HepG2 (cell line): ENCODE data around the gene CLIC5. TPM values are rescaled to one million over a fixed set of nuclear protein-coding genes. Genes with fewer than 3 reads are reported as not detected.

Experiments used
- ATAC-seq: fragments of 200-7000 bp; cut with Tn5 transposase; 3 replicates; pipeline ENCODE4 v1.9.1; 2020; ENCODE audit warnings: mild to moderate bottlenecking, moderate library complexity
- BruUV-seq: library from RNA; stranded (reverse); fragments of 400-500 nt; replicated peaks from 2 replicates; lab custom pipeline; 2021; lab: Mats Ljungman, UMichigan
- CTCF ChIA-PET: fragments of 300-600 bp; formaldehyde crosslinking; extraction: SDS; loops from one replicate; lab custom pipeline; 2021; ENCODE audit warnings: low total read pairs, inconsistent platforms, low intra/inter-chr PET ratio; lab: Yijun Ruan, JAX
- POLR2A ChIA-PET: fragments of 350-600 bp; sonication (Branson Sonifier 250); formaldehyde crosslinking; loops from one replicate; lab custom pipeline; 2020; ENCODE audit warnings: antibody characterized with exemption, inconsistent platforms; lab: Yijun Ruan, JAX
- DNase-seq: peaks from one replicate; pipeline ENCODE4 v3.0.0-alpha.2; 2015; ENCODE audit warnings: low spot score
- FAIRE-seq: peaks from 3 replicates; lab custom pipeline; 2011; peaks lifted over from hg19 to GRCh38; lab: Jason Lieb, UNC
- H2AFZ ChIP-seq: one replicate; pipeline ENCODE4 v1.6.1; 2011; ENCODE audit warnings: low read length, inconsistent platforms
- H3K27ac ChIP-seq: fragments of 300-600 bp; 3 replicates; pipeline ENCODE4 v1.8.0; 2011; ENCODE audit warnings: mixed run types, mild to moderate bottlenecking, mixed read lengths, low read length, inconsistent platforms; ENCODE audit not compliant: insufficient read depth; ENCODE audit errors: extremely low read length
- H3K27me3 ChIP-seq, 2 experiments: fragments of 200-600 bp in 1 of 2; 2 replicates in 1 of 2; 3 replicates in 1 of 2; pipeline versions ENCODE4 v1.6.0 to v1.8.0; 2011; ENCODE audit warnings: low read length in 2 of 2, mild to moderate bottlenecking in 2 of 2, moderate library complexity in 2 of 2, inconsistent platforms in 1 of 2; ENCODE audit not compliant: insufficient read depth in 2 of 2, control insufficient read depth in 1 of 2
- H3K36me3 ChIP-seq, 2 experiments: fragments of 200-600 bp in 1 of 2; replicated peaks in 1 of 2; 2 replicates in 1 of 2; 3 replicates in 1 of 2; pipeline versions ENCODE4 v1.5.1 to v1.8.0; 2011; ENCODE audit warnings: low read length in 2 of 2, inconsistent platforms in 1 of 2; ENCODE audit not compliant: insufficient read depth in 2 of 2, control insufficient read depth in 1 of 2
- H3K4me1 ChIP-seq: 2 replicates; pipeline ENCODE4 v1.5.1; 2012; ENCODE audit warnings: low read length, inconsistent platforms; ENCODE audit not compliant: insufficient read depth
- H3K4me2 ChIP-seq: 2 replicates; pipeline ENCODE4 v1.6.0; 2011; ENCODE audit warnings: low read depth, low read length, inconsistent platforms
- H3K4me3 ChIP-seq, 3 experiments: fragments of 200-600 bp in 1 of 3; sonication (generic), shearing (Covaris generic) in 1 of 3; replicated peaks in 1 of 3; 2 replicates each; pipeline ENCODE4 v1.5.1; 2011 to 2016; ENCODE audit warnings: low read length in 3 of 3, inconsistent platforms in 2 of 3, low read depth in 2 of 3, mild to moderate bottlenecking in 2 of 3, control low read depth in 1 of 3, mixed read lengths in 1 of 3; ENCODE audit not compliant: insufficient read depth in 1 of 3
- H3K79me2 ChIP-seq: one replicate; pipeline ENCODE4 v1.6.1; 2011; ENCODE audit warnings: low read length, inconsistent platforms; ENCODE audit not compliant: insufficient read depth
- H3K9ac ChIP-seq: 2 replicates; pipeline ENCODE4 v1.6.0; 2011; ENCODE audit warnings: mild to moderate bottlenecking, low read depth, low read length, inconsistent platforms; ENCODE audit not compliant: insufficient read depth
- H3K9me3 ChIP-seq: 2 replicates; pipeline ENCODE4 v1.5.1; 2012; ENCODE audit warnings: mild to moderate bottlenecking, low read length
- H4K20me1 ChIP-seq: 2 replicates; pipeline ENCODE4 v1.6.0; 2011; ENCODE audit warnings: inconsistent platforms, mild to moderate bottlenecking, low read length, moderate library complexity; ENCODE audit not compliant: insufficient read depth
- CREB1 ChIP-seq, 2 experiments: fragments of 450-650 bp in 1 of 2; IDR thresholded peaks; 2 replicates each; pipeline ENCODE4 v1.6.1; 2016 to 2017; ENCODE audit warnings: control low read depth in 1 of 2, mild to moderate bottlenecking in 1 of 2, missing compliant biosample characterization in 1 of 2, missing genetic modification characterization in 1 of 2
- ERF ChIP-seq: IDR thresholded peaks from 2 replicates; pipeline ENCODE4 v1.6.1; 2018; ENCODE audit warnings: missing biosample characterization, missing genetic modification reagents
- NAIF1 ChIP-seq: sonication (generic); formaldehyde crosslinking; IDR thresholded peaks from 2 replicates; pipeline ENCODE4 v1.5.0; 2020; ENCODE audit warnings: mild to moderate bottlenecking, missing genetic modification reagents, borderline replicate concordance
- ZNF256 ChIP-seq: sonication (generic); formaldehyde crosslinking; conservative IDR thresholded peaks from 2 replicates; pipeline ENCODE4 v1.4.0; 2020; ENCODE audit warnings: missing genetic modification reagents
- WGBS: methylation state at CpG from one replicate; pipeline ENCODE4 v1.1.6; 2017; ENCODE audit warnings: low lambda C conversion rate; 5-methylcytosine and 5-hydroxymethylcytosine counted together
- in situ Hi-C: cut with HindIII; loops from 2 replicates; pipeline ENCODE4 v1.10.0; 2017; ENCODE audit warnings: low pct_unique_long_range_greater_than_20kb; ENCODE audit not compliant: extremely low pct_ligation_motif_present
- intact Hi-C: fragments of 100-400 bp; cut with micrococcal nuclease; formaldehyde crosslinking; loops from one replicate; pipeline ENCODE4 v1.10.0; 2022; ENCODE audit not compliant: unreplicated experiment
- polyA plus RNA-seq, 8 experiments: library from polyadenylated mRNA; depleted of rRNA in 3 of 8; stranded (reverse) in 7 of 8; unstranded in 1 of 8; fragments of >200 nt; fragmentation: Illumina TruSeq in 4 of 8; extraction: Trizol in 4 of 8; gene quantifications; 2 replicates each; pipeline versions ENCODE4 v1.2.1 to v1.2.3, GENCODE V29; 2011 to 2016; ENCODE audit warnings: low read depth in 4 of 8, missing spikeins in 1 of 8, mixed read lengths in 1 of 8; ENCODE audit not compliant: insufficient read depth in 1 of 8
- total RNA-seq, 5 experiments: library from RNA; depleted of rRNA; stranded (reverse); fragments of >200 nt; fragmentation: Illumina TruSeq; extraction: Trizol; gene quantifications; 2 replicates each; pipeline ENCODE4 v1.2.3, GENCODE V29; 2016; ENCODE audit warnings: low read depth in 1 of 5

The CLIC5 gene
- total and polyA plus RNA-seq, 2 of the 13 experiments (the other 11 are each of a cell fraction or from before 2014, with no cell fraction given): not detected

DNA sequence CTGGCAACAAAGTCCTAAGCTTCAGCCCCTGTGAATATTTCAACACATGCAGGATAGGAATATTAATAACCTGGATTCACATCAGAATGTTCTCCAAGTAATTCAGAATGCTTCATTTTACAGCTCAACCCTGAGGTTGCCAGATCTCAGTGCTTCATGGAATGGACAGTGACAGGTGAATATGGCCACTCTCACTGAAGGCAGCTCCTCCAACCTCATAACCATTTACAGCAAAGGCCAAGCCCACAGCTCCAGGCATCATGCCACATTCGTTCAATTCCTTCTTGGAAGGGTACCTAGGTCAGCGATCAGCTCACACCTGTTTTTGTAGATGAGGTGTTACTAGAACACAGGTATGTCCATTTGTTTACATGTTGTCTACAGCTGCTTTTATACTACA, 17.1 kb downstream of the CLIC5 start:
- Histone ChIP-seq H3K4me2 (no peak overlapping the region), H3K27ac (no peak overlapping the region), H3K4me3 (no peak overlapping the region), H3K27me3 (no peaks in the 10 kb centered on the region), H3K79me2 (no peaks in the 10 kb centered on the region), H3K9ac (no peak overlapping the region), H3K36me3 (no peaks in the 10 kb centered on the region), H3K4me1 (no peaks in the 10 kb centered on the region), H2AFZ (no peak overlapping the region), H3K9me3 (no peaks in the 10 kb centered on the region), H4K20me1 (no peaks in the 10 kb centered on the region)
- no peak for ATAC-seq
- TF ChIP-seq ERF (CRISPR knock-in tag): no peak
- TF ChIP-seq ZNF256 (CRISPR knock-in tag): no peak
- TF ChIP-seq CREB1 (IDR thresholded peaks at IDR 0.05): no peak
- no peak for TF ChIP-seq CREB1 (CRISPR knock-in tag; IDR thresholded peaks at IDR 0.05)
- ChIA-PET POLR2A (no interaction called here), CTCF (no interaction called here)
- in situ Hi-C loops (no loop called here), intact Hi-C loops (no loop called here)
- no TSS peak for BruUV-seq
- 23% methylated on average over 2 of the region's 2 CpGs for WGBS
- no peak for FAIRE-seq
- no peak for DNase-seq

DNA sequence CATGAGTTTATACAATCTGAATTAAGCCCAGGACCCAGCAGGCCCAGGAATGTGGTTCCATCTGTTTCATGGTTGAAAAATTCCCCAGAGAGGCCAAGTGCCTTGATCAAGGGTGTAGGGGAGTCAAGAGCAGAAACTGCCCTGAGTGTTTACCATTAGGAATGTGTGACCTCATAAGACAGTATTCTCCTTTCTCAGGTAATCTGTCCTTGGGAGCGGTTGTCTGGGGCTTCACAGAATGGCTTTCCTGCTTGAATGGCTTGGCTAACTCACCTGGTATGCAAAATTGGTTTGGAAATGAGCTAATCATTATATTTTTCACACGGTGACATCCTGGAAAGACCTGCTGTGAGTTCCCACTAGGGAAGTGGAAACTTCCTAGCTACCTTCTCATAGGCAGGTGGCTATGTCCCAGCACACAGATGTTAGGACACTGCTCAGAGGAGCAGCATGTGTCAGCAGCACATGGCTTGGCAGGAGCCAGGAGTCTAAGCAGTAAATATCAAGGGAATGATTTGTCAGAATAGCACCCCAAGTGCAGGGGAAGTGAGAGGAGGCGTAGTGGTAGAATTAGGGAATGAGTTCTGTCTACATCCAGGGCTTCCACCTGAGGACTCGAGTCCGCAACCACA, 17.7 kb downstream of the CLIC5 start:
- ChIA-PET POLR2A (no interaction called here), CTCF (no interaction called here)
- ATAC-seq (no peak), DNase-seq (no peak), FAIRE-seq (no peak)
- no TSS peak for BruUV-seq
- H3K4me3 ChIP-seq: no peak overlapping the region
- no peaks in the 10 kb centered on the region for H3K27me3 ChIP-seq
- in situ Hi-C loops: no loop called here
- H3K4me1 ChIP-seq: no peaks in the 10 kb centered on the region
- H3K36me3 ChIP-seq: no peaks in the 10 kb centered on the region
- no peak overlapping the region for H3K4me2 ChIP-seq
- H3K9ac ChIP-seq: no peak overlapping the region
- 20% methylated on average over 5 of the region's 5 CpGs for WGBS
- intact Hi-C loops: no loop called here
- H3K79me2 ChIP-seq: no peaks in the 10 kb centered on the region
- H3K9me3 ChIP-seq: no peaks in the 10 kb centered on the region
- no peaks in the 10 kb centered on the region for H4K20me1 ChIP-seq
- H3K27ac ChIP-seq: no peak overlapping the region
- no peak for TF ChIP-seq NAIF1 (CRISPR knock-in tag)
- H2AFZ ChIP-seq: no peak overlapping the region
